RWPE1 (cell line): ENCODE measurements around the gene CERS3.
A peak's percentile ranks its signal among the peaks of the same experiment; 100 is the strongest.

Experiments used
- CTCF ChIA-PET: fragments of 350-600 bp; sonication (Branson Sonifier 250); formaldehyde crosslinking; extraction: SDS; loops from one replicate; lab custom pipeline; 2021; lab: Yijun Ruan, JAX
- POLR2A ChIA-PET: fragments of 400-600 bp; formaldehyde crosslinking; extraction: SDS; loops from one replicate; lab custom pipeline; 2020; ENCODE audit warnings: antibody characterized with exemption; ENCODE audit not compliant: low non-redundant PET; lab: Yijun Ruan, JAX
- DNase-seq: peaks from one replicate; pipeline ENCODE4 v3.0.0; 2012; ENCODE audit warnings: low spot score
- H3K27ac ChIP-seq: fragments of 450-650 bp; 2 replicates; pipeline ENCODE4 v1.5.1; 2017
- TF ChIP-seq, protein P1 (sequence below): fragments of 450-650 bp; conservative IDR thresholded peaks from 2 replicates; pipeline ENCODE4 v1.5.1; 2017; ENCODE audit warnings: low read depth, mild to moderate bottlenecking

The CERS3 gene

DNA sequence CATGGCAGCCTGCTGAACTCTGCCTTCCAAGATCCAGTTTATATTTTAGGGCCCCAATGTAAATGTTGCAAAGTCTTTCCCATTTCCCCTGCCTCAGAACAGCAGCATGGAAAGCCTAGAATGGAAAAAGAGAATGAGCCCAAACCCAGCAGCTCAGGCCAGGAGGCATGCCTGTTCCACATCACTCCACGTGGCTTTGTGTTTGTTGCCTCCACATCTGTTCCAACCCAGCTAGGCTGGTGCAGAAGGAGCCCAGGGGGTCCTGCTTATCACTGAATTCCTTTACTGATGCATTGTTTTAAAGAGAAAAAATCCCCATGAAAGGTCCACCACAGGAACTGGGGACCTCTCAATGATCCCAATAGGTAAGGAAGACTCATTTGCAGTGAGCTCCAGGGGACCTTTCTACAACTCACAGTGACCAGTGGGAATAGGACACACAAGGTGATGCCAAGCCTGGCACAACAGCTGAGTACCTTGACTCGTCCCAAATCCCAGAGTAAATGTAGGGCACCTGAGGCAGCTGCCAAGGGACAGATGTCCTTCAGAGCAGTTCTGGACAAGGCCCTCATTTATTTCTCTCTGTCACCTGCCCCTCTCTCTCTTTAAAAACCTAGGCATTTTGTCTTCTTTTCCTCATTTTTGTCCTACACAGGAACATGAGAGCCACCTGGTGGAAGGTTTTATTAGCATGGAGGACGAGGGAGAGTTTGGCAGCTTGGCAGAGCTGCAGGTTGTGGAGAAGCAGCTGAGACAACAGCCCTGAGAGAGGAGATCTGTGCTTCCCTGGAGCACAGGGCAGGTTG is 145.2 kb downstream of the CERS3 start:
- ChIA-PET POLR2A (no interaction called here), CTCF (interaction anchor here (0.6 to 1.3 kb wide), 7 partner anchors 33 to 455 kb away, joined by 3 to 8 read pairs (median 4); partner anchors contain the start of gene ADAMTS17)
- H3K27ac ChIP-seq, result no peak overlapping the region
- TF ChIP-seq, protein P1, sequence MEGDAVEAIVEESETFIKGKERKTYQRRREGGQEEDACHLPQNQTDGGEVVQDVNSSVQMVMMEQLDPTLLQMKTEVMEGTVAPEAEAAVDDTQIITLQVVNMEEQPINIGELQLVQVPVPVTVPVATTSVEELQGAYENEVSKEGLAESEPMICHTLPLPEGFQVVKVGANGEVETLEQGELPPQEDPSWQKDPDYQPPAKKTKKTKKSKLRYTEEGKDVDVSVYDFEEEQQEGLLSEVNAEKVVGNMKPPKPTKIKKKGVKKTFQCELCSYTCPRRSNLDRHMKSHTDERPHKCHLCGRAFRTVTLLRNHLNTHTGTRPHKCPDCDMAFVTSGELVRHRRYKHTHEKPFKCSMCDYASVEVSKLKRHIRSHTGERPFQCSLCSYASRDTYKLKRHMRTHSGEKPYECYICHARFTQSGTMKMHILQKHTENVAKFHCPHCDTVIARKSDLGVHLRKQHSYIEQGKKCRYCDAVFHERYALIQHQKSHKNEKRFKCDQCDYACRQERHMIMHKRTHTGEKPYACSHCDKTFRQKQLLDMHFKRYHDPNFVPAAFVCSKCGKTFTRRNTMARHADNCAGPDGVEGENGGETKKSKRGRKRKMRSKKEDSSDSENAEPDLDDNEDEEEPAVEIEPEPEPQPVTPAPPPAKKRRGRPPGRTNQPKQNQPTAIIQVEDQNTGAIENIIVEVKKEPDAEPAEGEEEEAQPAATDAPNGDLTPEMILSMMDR, result peak; percentile 69
- DNase-seq, result peak; percentile 46

GRCh38 chr15:100373942-100374341 is 154.8 kb downstream of the CERS3 start:
- ChIA-PET POLR2A (no interaction called here), CTCF (no interaction called here)

DNA sequence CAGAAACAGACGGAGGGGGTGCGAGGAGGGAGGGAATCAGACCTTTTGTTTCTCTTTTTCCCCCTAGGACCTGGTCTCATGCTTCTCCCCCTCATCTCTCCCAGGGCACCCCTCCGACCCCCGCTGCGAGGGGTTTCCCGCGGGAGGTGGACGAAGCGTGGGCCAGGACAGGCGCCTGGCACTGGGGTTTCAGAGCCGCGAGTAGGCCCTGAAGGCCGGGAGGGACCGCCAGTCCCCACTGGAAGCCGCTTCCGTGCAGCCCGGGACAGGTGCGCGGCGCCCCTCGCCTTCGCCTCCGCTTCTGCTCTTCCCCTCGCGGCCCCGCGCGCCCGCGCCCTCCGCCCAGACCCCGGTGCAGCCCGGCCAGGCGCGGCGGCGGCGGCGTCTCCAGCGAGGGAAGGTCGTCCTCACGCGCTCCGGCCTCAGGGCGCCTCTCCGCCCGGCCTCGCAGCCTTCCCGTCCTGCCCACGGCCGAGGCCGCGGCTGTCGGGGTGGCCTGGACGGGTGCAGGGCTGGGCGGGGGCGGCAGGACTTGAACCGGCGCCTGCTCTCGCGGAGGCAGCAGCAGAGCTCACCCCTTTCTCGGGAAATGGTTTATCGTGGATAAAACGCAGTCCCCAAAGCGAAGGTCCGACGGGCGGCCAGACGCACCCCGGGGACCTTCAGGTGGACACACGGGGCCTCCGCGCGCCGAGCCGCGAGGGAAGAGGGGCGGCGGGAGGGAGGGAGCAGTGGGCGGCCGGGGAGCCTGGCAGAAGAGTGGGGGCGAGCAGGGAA is 155.4 kb downstream of the CERS3 start:
- no peak for DNase-seq
- peak overlapping the region; percentile 57 for H3K27ac ChIP-seq
- ChIA-PET POLR2A (no interaction called here), CTCF (no interaction called here)
- TF ChIP-seq, protein P1, result no peak

More at GRCh38 chr15:100373942-100374341, 154.8 kb downstream of the CERS3 start:
- peak overlapping the region; percentile 57; the same call in 1 of the 2 replicates for H3K27ac ChIP-seq
- DNase-seq, result no peak
- TF ChIP-seq, protein P1, result no peak

GRCh38 chr15:100372739-100373119 is 156.0 kb downstream of the CERS3 start:
- CTCF ChIA-PET, result no interaction called here
- H3K27ac ChIP-seq, result peak overlapping the region; percentile 57
- DNase-seq, result no peak
- POLR2A ChIA-PET, result no interaction called here
- TF ChIP-seq, protein P1, result no peak

DNA sequence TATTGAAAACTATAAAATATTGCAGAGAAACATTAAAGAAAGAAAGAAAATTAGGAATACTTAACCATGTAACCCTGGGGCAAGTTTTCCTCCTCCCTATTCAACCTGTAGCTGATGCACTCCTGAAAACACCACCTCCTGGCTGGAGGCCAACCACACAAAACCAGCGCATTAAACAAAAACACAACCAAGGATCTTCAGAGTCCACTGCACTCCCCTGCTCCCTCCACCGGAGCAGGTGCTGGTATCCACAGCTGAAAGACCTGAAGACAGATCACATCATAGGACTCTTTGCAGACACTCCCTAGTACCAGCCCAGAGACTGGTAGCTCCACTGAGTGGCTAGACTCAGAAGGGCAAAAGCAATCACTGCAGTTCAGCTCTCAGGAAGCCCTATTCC is 173.4 kb downstream of the CERS3 start:
- H3K27ac ChIP-seq, result no peak overlapping the region
- POLR2A ChIA-PET, result no interaction called here
- CTCF ChIA-PET, result interaction anchor here (0.6 kb wide), 1 partner anchor 574 kb away, joined by 3 read pairs; no protein-coding TSS in a partner anchor
- TF ChIP-seq, protein P1, result no peak
- DNase-seq, result no peak

DNA sequence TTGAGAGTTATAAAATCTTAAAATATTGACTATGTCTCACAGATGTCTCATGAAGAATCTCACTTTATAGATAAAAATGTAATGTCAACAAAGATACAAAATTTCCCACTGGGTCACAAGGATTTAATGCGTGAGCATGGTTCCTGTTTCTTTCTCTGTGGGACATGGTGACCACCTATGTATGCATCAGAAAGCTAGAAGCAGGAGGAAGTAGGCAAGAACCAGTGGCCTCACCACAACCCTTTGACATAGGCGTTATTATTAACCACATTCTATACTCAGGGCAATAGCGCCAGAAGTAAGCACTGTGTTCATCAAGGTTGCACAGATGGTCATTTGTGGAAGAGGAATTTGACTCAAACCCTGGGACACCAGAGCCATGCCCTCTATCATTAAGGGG is 175.3 kb downstream of the CERS3 start:
- POLR2A ChIA-PET, result no interaction called here
- no peak overlapping the region for H3K27ac ChIP-seq
- TF ChIP-seq, protein P1, result no peak
- DNase-seq, result no peak
- CTCF ChIA-PET, result no interaction called here
